HEK293T (cell line): ENCODE results near the gene GALNT2.

Source experiments
- ELF4 ChIP-seq: fragments of 450-650 bp; IDR thresholded peaks from 2 replicates; pipeline ENCODE4 v1.6.1; 2017; ENCODE audit warnings: antibody characterized with exemption
- FOXA1 ChIP-seq: fragments of 450-650 bp; IDR thresholded peaks from 2 replicates; pipeline ENCODE4 v1.6.1; 2016; ENCODE audit warnings: mild to moderate bottlenecking
- FOXK2 ChIP-seq: fragments of 450-650 bp; IDR thresholded peaks from 2 replicates; pipeline ENCODE4 v1.6.1; 2016; ENCODE audit warnings: mild to moderate bottlenecking
- FOXM1 ChIP-seq: fragments of 450-650 bp; IDR thresholded peaks from 2 replicates; pipeline ENCODE4 v1.6.1; 2017; ENCODE audit warnings: mild to moderate bottlenecking, borderline replicate concordance
- NFRKB ChIP-seq: fragments of 450-650 bp; IDR thresholded peaks from 2 replicates; pipeline ENCODE4 v1.6.1; 2016; ENCODE audit warnings: mild to moderate bottlenecking, moderate library complexity
- PKNOX1 ChIP-seq: fragments of 450-650 bp; IDR thresholded peaks from 2 replicates; pipeline ENCODE4 v1.6.1; 2016
- SP1 ChIP-seq: fragments of 450-650 bp; IDR thresholded peaks from 2 replicates; pipeline ENCODE4 v1.6.1; 2017

- no peak for TF ChIP-seq PKNOX1
- no peak for TF ChIP-seq FOXM1
- no peak for TF ChIP-seq ELF4
- TF ChIP-seq FOXK2 = no peak
- TF ChIP-seq NFRKB = no peak
- TF ChIP-seq SP1 = no peak
- TF ChIP-seq FOXA1 = no peak
Observed at GRCh38 chr1:230085178-230085515, 18.1 kb downstream of the GALNT2 start.
